Left ventricle myocardium inferior (tissue), 1 donor: ENCODE measurements around the gene LZTS3. TPM values are rescaled to one million over a fixed set of nuclear protein-coding genes. Genes with fewer than 3 reads are reported as not detected.

Experiments used
- DNase-seq: peaks from one replicate; pipeline ENCODE4 v3.0.0-alpha.2; 2020
- H3K27ac ChIP-seq: fragments of 200-600 bp; replicated peaks from 2 replicates; pipeline ENCODE4 v1.8.0; 2021
- H3K27me3 ChIP-seq: fragments of 200-600 bp; 2 replicates; pipeline ENCODE4 v1.8.0; 2021; ENCODE audit warnings: low read depth
- H3K36me3 ChIP-seq: fragments of 200-600 bp; 2 replicates; pipeline ENCODE4 v1.8.0; 2021
- H3K4me1 ChIP-seq: fragments of 200-600 bp; 2 replicates; pipeline ENCODE4 v1.8.0; 2021
- H3K4me3 ChIP-seq: fragments of 200-600 bp; 2 replicates; pipeline ENCODE4 v1.8.0; 2021; ENCODE audit warnings: mild to moderate bottlenecking, moderate library complexity
- H3K9me3 ChIP-seq: fragments of 200-600 bp; replicated peaks from 2 replicates; pipeline ENCODE4 v1.8.0; 2021
- CTCF ChIP-seq: fragments of 200-600 bp; IDR thresholded peaks from 2 replicates; pipeline ENCODE4 v1.8.0; 2021; ENCODE audit warnings: antibody characterized with exemption, mild to moderate bottlenecking, borderline replicate concordance
- intact Hi-C: fragments of 100-400 bp; cut with micrococcal nuclease; formaldehyde crosslinking; loops from one replicate; pipeline ENCODE4 v1.11.0; 2022
- total RNA-seq: library from RNA; stranded (reverse); fragmentation: NEBNext Ultra II Directional; extraction: Animal tissue kit (Norgen Biotek cat#: 25700); gene quantifications from one replicate; pipeline ENCODE4 v1.2.1, GENCODE V29; 2021
- donor health status: DM: no; HTN: yes; CAD: no; lungs with severe emphysema.

LZTS3 gene
- total RNA-seq, 1 donor from 2014 or later, result 13.4 TPM

- no peaks in the 10 kb centered on the region for H3K36me3 ChIP-seq
- no peak overlapping the region for H3K4me3 ChIP-seq
- TF ChIP-seq CTCF, result no peak
- no peaks in the 10 kb centered on the region for H3K27me3 ChIP-seq
- no peaks in the 10 kb centered on the region for H3K9me3 ChIP-seq
- no peak overlapping the region for H3K27ac ChIP-seq
- intact Hi-C loops, result no loop called here
- no peak for DNase-seq
- H3K4me1 ChIP-seq, result no peaks in the 10 kb centered on the region
Measured at GRCh38 chr20:3137492-3137891, 35.9 kb downstream of the LZTS3 start.

- Histone ChIP-seq H3K36me3 (no peaks in the 10 kb centered on the region), H3K27ac (no peak overlapping the region), H3K4me1 (no peaks in the 10 kb centered on the region), H3K9me3 (no peaks in the 10 kb centered on the region), H3K4me3 (no peak overlapping the region), H3K27me3 (no peaks in the 10 kb centered on the region)
- no peak for TF ChIP-seq CTCF
- DNase-seq, result no peak
- intact Hi-C loops, result no loop called here
Measured at GRCh38 chr20:3135507-3136070, 37.8 kb downstream of the LZTS3 start.

GRCh38 chr20:3134151-3134550 is 39.2 kb downstream of the LZTS3 start:
- TF ChIP-seq CTCF, result no peak
- intact Hi-C loops, result no loop called here
- DNase-seq, result no peak
- H3K4me3 ChIP-seq, result no peak overlapping the region
- no peak overlapping the region for H3K27ac ChIP-seq
- H3K4me1 ChIP-seq, result peaks cover 2% of the 10 kb centered on the region
- no peaks in the 10 kb centered on the region for H3K36me3 ChIP-seq
- H3K9me3 ChIP-seq, result no peaks in the 10 kb centered on the region
- no peaks in the 10 kb centered on the region for H3K27me3 ChIP-seq

GRCh38 chr20:3133155-3133554 is 40.2 kb downstream of the LZTS3 start:
- H3K36me3 ChIP-seq, result no peaks in the 10 kb centered on the region
- no peak for DNase-seq
- TF ChIP-seq CTCF, result no peak
- H3K9me3 ChIP-seq, result no peaks in the 10 kb centered on the region
- no peak overlapping the region for H3K27ac ChIP-seq
- H3K4me1 ChIP-seq, result peaks cover 12% of the 10 kb centered on the region
- H3K4me3 ChIP-seq, result no peak overlapping the region
- H3K27me3 ChIP-seq, result no peaks in the 10 kb centered on the region
- intact Hi-C loops, result no loop called here

GRCh38 chr20:3130051-3130600 is 43.2 kb downstream of the LZTS3 start:
- no peak for DNase-seq
- no peak for TF ChIP-seq CTCF
- intact Hi-C loops, result no loop called here
- no peak overlapping the region for H3K27ac ChIP-seq
- H3K9me3 ChIP-seq, result no peaks in the 10 kb centered on the region
- H3K4me3 ChIP-seq, result no peak overlapping the region
- H3K36me3 ChIP-seq, result no peaks in the 10 kb centered on the region
- H3K4me1 ChIP-seq, result peaks cover 19% of the 10 kb centered on the region
- H3K27me3 ChIP-seq, result no peaks in the 10 kb centered on the region
